22Rv1 (cell line): Measurements from ENCODE around the gene ARID1B.

Source experiments
- CTCF ChIP-seq: fragments of 450-650 bp; IDR thresholded peaks from 2 replicates; pipeline ENCODE4 v1.5.1; 2017; ENCODE audit warnings: mild to moderate bottlenecking
- ZFX ChIP-seq: fragments of 450-650 bp; IDR thresholded peaks from 2 replicates; pipeline ENCODE4 v1.6.1; 2017; ENCODE audit warnings: antibody characterized with exemption, borderline replicate concordance

GRCh38 chr6:157248264-157248663 lies 471.1 kb downstream of the ARID1B start:
- TF ChIP-seq CTCF (no peak), ZFX (no peak)
